HL-60 (cell line): ENCODE results near the gene DDO.

Experiments used
- DNase-seq, 2 experiments: peaks; one replicate each; pipeline ENCODE4 v3.0.0-alpha.2; 2010 to 2020; ENCODE audit warnings: low read depth in 1 of 2, low spot score in 1 of 2
- H3K27ac ChIP-seq: fragments of 250-450 bp; sonication (Bioruptor Pico); replicated peaks from 2 replicates; pipeline ENCODE4 v1.5.1; 2020; ENCODE audit warnings: mild to moderate bottlenecking, moderate library complexity
- H3K27me3 ChIP-seq: fragments of 250-450 bp; sonication (Bioruptor Pico); 2 replicates; pipeline ENCODE4 v1.5.1; 2021; ENCODE audit warnings: mild to moderate bottlenecking, moderate library complexity; ENCODE audit not compliant: insufficient read depth, poor library complexity, severe bottlenecking
- H3K4me3 ChIP-seq: replicated peaks from 2 replicates; pipeline ENCODE4 v1.5.1; 2011; ENCODE audit warnings: mild to moderate bottlenecking, control low read depth, low read length; ENCODE audit not compliant: insufficient read depth
- GABPA ChIP-seq: IDR thresholded peaks from 2 replicates; pipeline ENCODE4 v1.6.1; 2012; ENCODE audit warnings: low read depth
- POLR2AphosphoS5 ChIP-seq: IDR thresholded peaks from 2 replicates; pipeline ENCODE4 v1.6.1; 2012; ENCODE audit warnings: low read depth
- SPI1 ChIP-seq: IDR thresholded peaks from 2 replicates; pipeline ENCODE4 v1.6.1; 2012; ENCODE audit warnings: low read depth, mild to moderate bottlenecking, borderline replicate concordance
- TF ChIP-seq, protein P1 (sequence below): IDR thresholded peaks from 2 replicates; pipeline ENCODE4 v1.6.1; 2012; ENCODE audit warnings: low read depth; ENCODE audit not compliant: insufficient replicate concordance
- TF ChIP-seq, protein P2 (sequence below): IDR thresholded peaks from one replicate; pipeline ENCODE4 v1.5.1; 2011; ENCODE audit warnings: low read length, control low read depth, inconsistent platforms; ENCODE audit not compliant: insufficient read depth

The DDO gene

DNA sequence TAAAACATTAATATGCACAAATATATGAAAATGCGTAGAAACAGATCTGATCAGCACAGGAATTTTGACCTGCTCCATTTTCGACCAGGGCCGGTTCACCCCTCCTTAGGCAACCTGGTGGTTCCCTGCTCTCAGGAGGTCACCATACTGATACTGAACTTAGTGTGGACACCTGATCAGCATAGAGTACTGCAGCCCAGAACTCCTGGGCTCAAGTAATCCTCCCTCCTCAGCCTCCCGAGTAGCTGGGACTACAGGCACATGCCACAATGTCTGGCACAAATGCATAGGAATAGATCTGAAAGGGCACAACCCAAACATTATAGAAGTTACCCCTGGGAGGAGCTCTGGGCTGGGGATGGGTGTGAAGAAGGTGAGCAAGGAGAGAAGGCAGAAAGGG lies 24.7 kb upstream of the DDO start:
- no peak for DNase-seq
- no peaks in the 10 kb centered on the region for H3K27me3 ChIP-seq

DNA sequence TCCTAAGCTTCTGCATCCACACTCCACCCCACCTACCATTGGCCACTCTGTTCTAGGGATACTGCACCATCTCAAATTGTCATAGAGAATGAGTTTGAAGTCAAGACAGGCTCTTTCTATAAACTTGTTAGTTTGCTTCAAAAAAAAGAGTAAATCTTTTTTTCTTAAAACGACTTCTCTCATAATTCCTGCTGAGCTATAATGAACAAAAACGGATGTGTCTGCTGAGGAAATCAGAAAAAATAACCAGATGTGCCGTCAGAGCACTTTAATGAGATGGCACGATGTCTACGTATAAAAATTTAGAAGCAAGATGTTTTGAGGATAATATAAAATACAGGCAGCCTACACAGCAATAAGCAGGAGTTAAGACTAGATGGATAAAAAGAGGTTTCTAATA lies 24.0 kb upstream of the DDO start:
- Histone ChIP-seq H3K4me3 (no peak overlapping the region), H3K27ac (no peak overlapping the region), H3K27me3 (no peaks in the 10 kb centered on the region)
- no peak for DNase-seq
- TF ChIP-seq, protein P1, sequence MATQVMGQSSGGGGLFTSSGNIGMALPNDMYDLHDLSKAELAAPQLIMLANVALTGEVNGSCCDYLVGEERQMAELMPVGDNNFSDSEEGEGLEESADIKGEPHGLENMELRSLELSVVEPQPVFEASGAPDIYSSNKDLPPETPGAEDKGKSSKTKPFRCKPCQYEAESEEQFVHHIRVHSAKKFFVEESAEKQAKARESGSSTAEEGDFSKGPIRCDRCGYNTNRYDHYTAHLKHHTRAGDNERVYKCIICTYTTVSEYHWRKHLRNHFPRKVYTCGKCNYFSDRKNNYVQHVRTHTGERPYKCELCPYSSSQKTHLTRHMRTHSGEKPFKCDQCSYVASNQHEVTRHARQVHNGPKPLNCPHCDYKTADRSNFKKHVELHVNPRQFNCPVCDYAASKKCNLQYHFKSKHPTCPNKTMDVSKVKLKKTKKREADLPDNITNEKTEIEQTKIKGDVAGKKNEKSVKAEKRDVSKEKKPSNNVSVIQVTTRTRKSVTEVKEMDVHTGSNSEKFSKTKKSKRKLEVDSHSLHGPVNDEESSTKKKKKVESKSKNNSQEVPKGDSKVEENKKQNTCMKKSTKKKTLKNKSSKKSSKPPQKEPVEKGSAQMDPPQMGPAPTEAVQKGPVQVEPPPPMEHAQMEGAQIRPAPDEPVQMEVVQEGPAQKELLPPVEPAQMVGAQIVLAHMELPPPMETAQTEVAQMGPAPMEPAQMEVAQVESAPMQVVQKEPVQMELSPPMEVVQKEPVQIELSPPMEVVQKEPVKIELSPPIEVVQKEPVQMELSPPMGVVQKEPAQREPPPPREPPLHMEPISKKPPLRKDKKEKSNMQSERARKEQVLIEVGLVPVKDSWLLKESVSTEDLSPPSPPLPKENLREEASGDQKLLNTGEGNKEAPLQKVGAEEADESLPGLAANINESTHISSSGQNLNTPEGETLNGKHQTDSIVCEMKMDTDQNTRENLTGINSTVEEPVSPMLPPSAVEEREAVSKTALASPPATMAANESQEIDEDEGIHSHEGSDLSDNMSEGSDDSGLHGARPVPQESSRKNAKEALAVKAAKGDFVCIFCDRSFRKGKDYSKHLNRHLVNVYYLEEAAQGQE = no peak
- TF ChIP-seq POLR2AphosphoS5 (no peak), SPI1 (no peak), GABPA (no peak)
- TF ChIP-seq, protein P2, sequence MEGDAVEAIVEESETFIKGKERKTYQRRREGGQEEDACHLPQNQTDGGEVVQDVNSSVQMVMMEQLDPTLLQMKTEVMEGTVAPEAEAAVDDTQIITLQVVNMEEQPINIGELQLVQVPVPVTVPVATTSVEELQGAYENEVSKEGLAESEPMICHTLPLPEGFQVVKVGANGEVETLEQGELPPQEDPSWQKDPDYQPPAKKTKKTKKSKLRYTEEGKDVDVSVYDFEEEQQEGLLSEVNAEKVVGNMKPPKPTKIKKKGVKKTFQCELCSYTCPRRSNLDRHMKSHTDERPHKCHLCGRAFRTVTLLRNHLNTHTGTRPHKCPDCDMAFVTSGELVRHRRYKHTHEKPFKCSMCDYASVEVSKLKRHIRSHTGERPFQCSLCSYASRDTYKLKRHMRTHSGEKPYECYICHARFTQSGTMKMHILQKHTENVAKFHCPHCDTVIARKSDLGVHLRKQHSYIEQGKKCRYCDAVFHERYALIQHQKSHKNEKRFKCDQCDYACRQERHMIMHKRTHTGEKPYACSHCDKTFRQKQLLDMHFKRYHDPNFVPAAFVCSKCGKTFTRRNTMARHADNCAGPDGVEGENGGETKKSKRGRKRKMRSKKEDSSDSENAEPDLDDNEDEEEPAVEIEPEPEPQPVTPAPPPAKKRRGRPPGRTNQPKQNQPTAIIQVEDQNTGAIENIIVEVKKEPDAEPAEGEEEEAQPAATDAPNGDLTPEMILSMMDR = no peak

More for the DNA sequence above, 24.7 kb upstream of the DDO start:
- Histone ChIP-seq H3K4me3 (no peak overlapping the region), H3K27ac (no peak overlapping the region)
- TF ChIP-seq SPI1 (no peak), POLR2AphosphoS5 (no peak), GABPA (no peak)
- TF ChIP-seq, protein P1 = no peak
- TF ChIP-seq, protein P2 = no peak

DNA sequence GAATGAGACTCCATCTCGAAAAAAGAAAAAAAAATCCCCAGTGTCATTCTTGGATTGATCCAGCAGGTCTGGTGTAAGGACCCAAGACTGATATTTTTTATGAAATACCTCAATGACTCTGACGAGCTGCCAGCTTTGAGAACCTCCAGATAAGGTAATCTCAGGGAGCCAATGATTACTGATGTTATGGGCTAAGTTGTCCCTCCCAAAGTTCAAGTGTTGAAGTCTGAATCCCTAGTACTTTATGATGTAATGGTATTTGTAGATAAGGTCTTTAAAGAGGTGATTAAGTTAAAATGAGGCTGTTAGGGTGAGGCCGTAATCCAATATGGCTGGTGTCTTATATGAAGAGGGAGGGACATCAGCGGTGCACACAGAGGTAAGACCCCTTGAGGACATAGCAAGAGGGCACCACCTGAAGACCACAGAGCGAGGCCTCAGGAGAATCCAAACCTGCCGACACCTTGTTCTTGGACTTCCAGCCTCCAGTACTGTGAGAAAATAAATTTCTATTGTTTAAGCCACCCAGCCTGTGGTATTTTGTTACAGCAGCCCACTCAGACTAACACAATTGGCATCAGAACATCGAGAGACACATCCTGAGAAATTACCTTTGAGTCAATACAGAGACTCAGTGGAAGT lies 19.7 kb upstream of the DDO start:
- DNase-seq = no peak
- no peak overlapping the region for H3K27ac ChIP-seq
- no peak overlapping the region for H3K4me3 ChIP-seq
- TF ChIP-seq SPI1 (no peak), GABPA (no peak), POLR2AphosphoS5 (no peak)
- TF ChIP-seq, protein P2 = no peak
- TF ChIP-seq, protein P1 = no peak
- no peaks in the 10 kb centered on the region for H3K27me3 ChIP-seq
